GM18508 (cell line): Measurements from ENCODE around the gene COL4A4.
A peak's percentile ranks its signal among the peaks of the same experiment; 100 is the strongest.

ENCODE experiments used
- ATAC-seq: cut with Tn5 transposase; IDR thresholded peaks from one replicate; pipeline ENCODE4 v1.9.1; 2021; ENCODE audit warnings: moderate number of reproducible peaks; ENCODE audit not compliant: insufficient read depth, unreplicated experiment

COL4A4 gene

GRCh38 chr2:227035711-227036367 is 128.2 kb downstream of the COL4A4 start:
- no peak for ATAC-seq

GRCh38 chr2:227033471-227034148 is 130.4 kb downstream of the COL4A4 start:
- peak; percentile 87 for ATAC-seq

- ATAC-seq: no peak
These were observed 132.6 kb downstream of the COL4A4 start for GRCh38 chr2:227031379-227031778.

- no peak for ATAC-seq
These were observed 133.2 kb downstream of the COL4A4 start for GRCh38 chr2:227030789-227031188.

- ATAC-seq: no peak
These were observed 134.4 kb downstream of the COL4A4 start for GRCh38 chr2:227029426-227030105.

GRCh38 chr2:227025510-227025909 is 138.5 kb downstream of the COL4A4 start:
- ATAC-seq: peak; percentile 79

- no peak for ATAC-seq
These were observed 141.4 kb downstream of the COL4A4 start for GRCh38 chr2:227022608-227023007.

GRCh38 chr2:227020416-227020815 is 143.6 kb downstream of the COL4A4 start:
- ATAC-seq: no peak

GRCh38 chr2:227016894-227017293 is 147.1 kb downstream of the COL4A4 start:
- no peak for ATAC-seq

GRCh38 chr2:227013881-227014280 is 150.1 kb downstream of the COL4A4 start:
- ATAC-seq: no peak

GRCh38 chr2:227013330-227013729 is 150.7 kb downstream of the COL4A4 start:
- ATAC-seq: no peak

- no peak for ATAC-seq
These were observed 153.6 kb downstream of the COL4A4 start for GRCh38 chr2:227010433-227010832.

- no peak for ATAC-seq
These were observed 156.1 kb downstream of the COL4A4 start for GRCh38 chr2:227007940-227008339.

- ATAC-seq: no peak
These were observed 156.9 kb downstream of the COL4A4 start for GRCh38 chr2:227007148-227007547.

GRCh38 chr2:227006189-227006897 is 157.7 kb downstream of the COL4A4 start:
- no peak for ATAC-seq

- no peak for ATAC-seq
These were observed 159.5 kb downstream of the COL4A4 start for GRCh38 chr2:227004482-227004881.

- ATAC-seq: no peak
These were observed 163.9 kb downstream of the COL4A4 start for GRCh38 chr2:227000123-227000522.

GRCh38 chr2:226999661-227000060 is 164.3 kb downstream of the COL4A4 start:
- no peak for ATAC-seq

- ATAC-seq: no peak
These were observed 168.4 kb downstream of the COL4A4 start for GRCh38 chr2:226995625-226996041.

GRCh38 chr2:226994775-226995174 is 169.2 kb downstream of the COL4A4 start:
- no peak for ATAC-seq

- ATAC-seq: no peak
These were observed 170.8 kb downstream of the COL4A4 start for GRCh38 chr2:226993171-226993570.
